Mesenchymal stem cell (in vitro differentiated cells and primary cell): ENCODE data around the gene PMAIP1.
"Not testable (repeated sequence)": the region's sequence is repeated elsewhere in the genome, so short reads cannot be mapped to it uniquely, and the experiment has no call there.

Experiments used
- DNase-seq: peaks from one replicate; pipeline ENCODE4 v3.0.0-alpha.2; 2013
- H2AFZ ChIP-seq: one replicate; pipeline ENCODE4 v1.6.1; 2013; ENCODE audit warnings: low read depth, mild to moderate bottlenecking, control low read depth, inconsistent platforms, low read length, moderate library complexity
- H2AK5ac ChIP-seq: 2 replicates; pipeline ENCODE4 v1.6.1; 2013; ENCODE audit warnings: low read length, moderate library complexity, mild to moderate bottlenecking, inconsistent platforms; ENCODE audit not compliant: severe bottlenecking
- H2BK120ac ChIP-seq: one replicate; pipeline ENCODE4 v1.6.1; 2013; ENCODE audit warnings: low read depth, mild to moderate bottlenecking, inconsistent platforms, low read length, moderate library complexity
- H2BK12ac ChIP-seq, 2 experiments: one replicate each; pipeline ENCODE4 v1.6.1; 2013; ENCODE audit warnings: inconsistent platforms in 2 of 2, low read length in 2 of 2, mild to moderate bottlenecking in 2 of 2, moderate library complexity in 2 of 2, control low read depth in 1 of 2
- H2BK15ac ChIP-seq: one replicate; pipeline ENCODE4 v1.6.1; 2013; ENCODE audit warnings: mild to moderate bottlenecking, low read depth, inconsistent platforms; ENCODE audit not compliant: poor library complexity, severe bottlenecking
- H2BK5ac ChIP-seq: 2 replicates; pipeline ENCODE4 v1.6.1; 2013; ENCODE audit warnings: low read depth, mild to moderate bottlenecking, low read length, control low read depth, inconsistent platforms; ENCODE audit not compliant: poor library complexity, severe bottlenecking
- H3K14ac ChIP-seq, 2 experiments: one replicate each; pipeline ENCODE4 v1.6.1; 2013; ENCODE audit warnings: inconsistent platforms in 2 of 2, low read length in 2 of 2, control low read depth in 1 of 2, mild to moderate bottlenecking in 1 of 2, moderate library complexity in 1 of 2
- H3K18ac ChIP-seq, 2 experiments: one replicate each; pipeline ENCODE4 v1.6.1; 2013; ENCODE audit warnings: inconsistent platforms in 2 of 2, low read length in 2 of 2, control low read depth in 1 of 2, low read depth in 1 of 2, mild to moderate bottlenecking in 1 of 2
- H3K23ac ChIP-seq, 2 experiments: one replicate each; pipeline ENCODE4 v1.6.1; 2013; ENCODE audit warnings: inconsistent platforms in 2 of 2, low read length in 2 of 2, mild to moderate bottlenecking in 2 of 2, moderate library complexity in 2 of 2, control low read depth in 1 of 2
- H3K27ac ChIP-seq: 2 replicates; pipeline ENCODE4 v1.5.1; 2013; ENCODE audit warnings: mild to moderate bottlenecking, moderate library complexity, low read length, control low read depth, inconsistent platforms; ENCODE audit not compliant: poor library complexity, severe bottlenecking
- H3K27me3 ChIP-seq, 2 experiments: 2 replicates each; pipeline versions ENCODE4 v1.6.1 to v1.7.0; 2013; ENCODE audit warnings: low read length in 2 of 2, mild to moderate bottlenecking in 2 of 2, moderate library complexity in 2 of 2, control low read depth in 1 of 2, inconsistent platforms in 1 of 2; ENCODE audit not compliant: control insufficient read depth in 1 of 2, insufficient read depth in 1 of 2
- H3K36me3 ChIP-seq, 2 experiments: 2 replicates each; pipeline versions ENCODE4 v1.6.1 to v1.7.0; 2013; ENCODE audit warnings: low read length in 2 of 2, control low read depth in 1 of 2, inconsistent platforms in 1 of 2, low read depth in 1 of 2, mild to moderate bottlenecking in 1 of 2; ENCODE audit not compliant: insufficient read depth in 2 of 2, control insufficient read depth in 1 of 2
- H3K4ac ChIP-seq, 2 experiments: one replicate each; pipeline ENCODE4 v1.6.1; 2013; ENCODE audit warnings: inconsistent platforms in 2 of 2, low read length in 2 of 2, mild to moderate bottlenecking in 2 of 2, moderate library complexity in 2 of 2, control low read depth in 1 of 2, low read depth in 1 of 2
- H3K4me1 ChIP-seq: 2 replicates; pipeline ENCODE4 v1.6.1; 2013; ENCODE audit warnings: low read depth, low read length, control low read depth; ENCODE audit not compliant: control insufficient read depth, insufficient read depth
- H3K4me2 ChIP-seq: 2 replicates; pipeline ENCODE4 v1.6.1; 2013; ENCODE audit warnings: low read length, mild to moderate bottlenecking, inconsistent platforms; ENCODE audit not compliant: poor library complexity, severe bottlenecking
- H3K4me3 ChIP-seq, 2 experiments: 2 replicates each; pipeline versions ENCODE4 v1.5.1 to v1.7.0; 2013; ENCODE audit warnings: low read length in 2 of 2, mild to moderate bottlenecking in 2 of 2, control low read depth in 1 of 2, low read depth in 1 of 2; ENCODE audit not compliant: insufficient read depth in 1 of 2
- H3K79me1 ChIP-seq: replicated peaks from 2 replicates; pipeline ENCODE4 v1.6.1; 2013; ENCODE audit warnings: mild to moderate bottlenecking, control low read depth, low read length, inconsistent platforms; ENCODE audit not compliant: poor library complexity, severe bottlenecking
- H3K9ac ChIP-seq: 2 replicates; pipeline ENCODE4 v1.7.0; 2013; ENCODE audit warnings: mild to moderate bottlenecking, low read length, moderate library complexity
- H3K9me3 ChIP-seq: 2 replicates; pipeline ENCODE4 v1.7.0; 2013; ENCODE audit warnings: mild to moderate bottlenecking, low read length; ENCODE audit not compliant: control insufficient read depth
- H4K8ac ChIP-seq: one replicate; pipeline ENCODE4 v1.6.1; 2013; ENCODE audit warnings: inconsistent platforms, mild to moderate bottlenecking, low read length, moderate library complexity
- H4K91ac ChIP-seq: one replicate; pipeline ENCODE4 v1.6.1; 2013; ENCODE audit warnings: mild to moderate bottlenecking, low read length, inconsistent platforms
- WGBS: methylation state at CpG from one replicate; pipeline ENCODE4 v1.1.7; 2013; ENCODE audit warnings: mixed read lengths; 5-methylcytosine and 5-hydroxymethylcytosine counted together

The PMAIP1 gene

GRCh38 chr18:59886399-59886798 lies 13.4 kb upstream of the PMAIP1 start:
- H3K79me1 ChIP-seq, H3K4me3 ChIP-seq, H3K36me3 ChIP-seq, H3K27ac ChIP-seq, H2BK15ac ChIP-seq, H3K14ac ChIP-seq, H4K8ac ChIP-seq, H3K27me3 ChIP-seq, H3K23ac ChIP-seq, H3K4me2 ChIP-seq, H3K9me3 ChIP-seq, H2BK120ac ChIP-seq, DNase-seq, H2BK5ac ChIP-seq, H2AK5ac ChIP-seq, H2AFZ ChIP-seq: not testable (repeated sequence)
- Histone ChIP-seq H2BK12ac (peak overlapping the region in 1 of 2 experiments; percentile 72), H3K4ac (peak overlapping the region in 1 of 2 experiments; percentile 75), H4K91ac (peak overlapping the region; percentile 46), H3K18ac (peak overlapping the region; percentile 71 to 90), H3K4me1 (peaks cover 10% of the 10 kb centered on the region), H3K9ac (peak overlapping the region; percentile 68)
- WGBS = 77% methylated on average over 2 of the region's 3 CpGs

GRCh38 chr18:59892123-59892522 lies 7.7 kb upstream of the PMAIP1 start:
- no peak for DNase-seq
- no peak overlapping the region for H3K18ac ChIP-seq
- H3K27me3 ChIP-seq = no peaks in the 10 kb centered on the region
- no peak overlapping the region for H3K27ac ChIP-seq
- H3K4me1 ChIP-seq = no peaks in the 10 kb centered on the region
- no peak overlapping the region for H2AFZ ChIP-seq
- H3K4me2 ChIP-seq = no peak overlapping the region
- no peak overlapping the region for H2BK120ac ChIP-seq
- H3K4me3 ChIP-seq = no peak overlapping the region
- H3K36me3 ChIP-seq = no peaks in the 10 kb centered on the region
- no peaks in the 10 kb centered on the region for H3K79me1 ChIP-seq
- no peak overlapping the region for H2AK5ac ChIP-seq
- no peak overlapping the region for H2BK5ac ChIP-seq
- H3K9me3 ChIP-seq = no peaks in the 10 kb centered on the region
- H3K9ac ChIP-seq = no peak overlapping the region
- H3K4ac ChIP-seq = no peak overlapping the region
- H3K23ac ChIP-seq = no peak overlapping the region
- H2BK15ac ChIP-seq = no peak overlapping the region
- H2BK12ac ChIP-seq = no peak overlapping the region
- no peak overlapping the region for H4K91ac ChIP-seq
- WGBS = 94% methylated on average over 3 of the region's 3 CpGs
- no peak overlapping the region for H3K14ac ChIP-seq
- no peak overlapping the region for H4K8ac ChIP-seq

- Histone ChIP-seq H2BK120ac (no peak overlapping the region), H3K79me1 (no peaks in the 10 kb centered on the region), H3K14ac (no peak overlapping the region), H3K4ac (no peak overlapping the region), H2BK15ac (no peak overlapping the region), H3K4me2 (no peak overlapping the region), H2AFZ (no peak overlapping the region), H3K27me3 (no peaks in the 10 kb centered on the region), H2AK5ac (no peak overlapping the region), H2BK12ac (no peak overlapping the region), H3K27ac (no peak overlapping the region), H3K4me1 (no peaks in the 10 kb centered on the region), H4K91ac (no peak overlapping the region), H3K9me3 (no peaks in the 10 kb centered on the region), H4K8ac (no peak overlapping the region), H3K9ac (no peak overlapping the region), H3K23ac (no peak overlapping the region), H3K18ac (no peak overlapping the region), H3K36me3 (no peaks in the 10 kb centered on the region), H2BK5ac (no peak overlapping the region), H3K4me3 (no peak overlapping the region)
- DNase-seq = no peak
- 100% methylated on average over 3 of the region's 6 CpGs for WGBS
Measured at GRCh38 chr18:59893971-59894370, 5.8 kb upstream of the PMAIP1 start.

- no peak overlapping the region for H4K91ac ChIP-seq
- H3K14ac ChIP-seq = no peak overlapping the region
- H3K9me3 ChIP-seq = no peaks in the 10 kb centered on the region
- no peak overlapping the region for H3K27ac ChIP-seq
- no peak overlapping the region for H3K23ac ChIP-seq
- H2AK5ac ChIP-seq = no peak overlapping the region
- H2BK12ac ChIP-seq = no peak overlapping the region
- no peak overlapping the region for H2BK15ac ChIP-seq
- H3K9ac ChIP-seq = no peak overlapping the region
- WGBS = 61% methylated on average over 6 of the region's 9 CpGs
- H3K79me1 ChIP-seq = no peaks in the 10 kb centered on the region
- no peak overlapping the region for H3K4me3 ChIP-seq
- no peak overlapping the region for H3K18ac ChIP-seq
- no peaks in the 10 kb centered on the region for H3K4me1 ChIP-seq
- H2BK120ac ChIP-seq = no peak overlapping the region
- no peak overlapping the region for H2AFZ ChIP-seq
- H3K27me3 ChIP-seq = no peaks in the 10 kb centered on the region
- H3K4ac ChIP-seq = no peak overlapping the region
- no peak overlapping the region for H3K4me2 ChIP-seq
- no peak overlapping the region for H2BK5ac ChIP-seq
- H4K8ac ChIP-seq = peak overlapping the region; percentile 40
- no peak for DNase-seq
- H3K36me3 ChIP-seq = no peaks in the 10 kb centered on the region
Measured at GRCh38 chr18:59897321-59897954, 2.4 kb upstream of the PMAIP1 start.
